Muscle of back (tissue), 13 donors: ENCODE measurements around the gene RHCE. TPM values are rescaled to one million over a fixed set of nuclear protein-coding genes. Genes with fewer than 3 reads are reported as not detected.
"Not testable (repeated sequence)": the region's sequence is repeated elsewhere in the genome, so short reads cannot be mapped to it uniquely, and the experiment has no call there.

Source experiments
- DNase-seq, 3 donors: peaks; one replicate each; pipeline versions ENCODE4 v3.0.0 to v3.0.0-alpha.2; 2013
- long read RNA-seq, 9 donors: transcript quantifications; one replicate each; lab custom pipeline, GENCODE V29; 2026
- polyA plus RNA-seq, 10 donors: library from polyadenylated mRNA; unstranded; fragments of 120-200 nt; gene quantifications; one replicate each; pipeline ENCODE4 v1.2.1, GENCODE V29; 2013; ENCODE audit not compliant: insufficient read length in 10 of 10

Gene RHCE
- 1 to 10 TPM in 7 of 10 donors, under 1 TPM in 3; 0.47 to 3.1 (median 1.3) TPM for polyA plus RNA-seq
- long read RNA-seq, donor 1, partial matches to known transcripts = 0 of 1 reads
- long read RNA-seq, donor 1, other reads (novel, unspliced or antisense) = 0 of 1 reads
- long read RNA-seq, donor 2 = 0 reads
- long read RNA-seq, donor 3 = 0 reads
- long read RNA-seq, donor 4 = 0 reads
- long read RNA-seq, donor 5 = 0 reads
- long read RNA-seq, donor 6 = 0 reads
- long read RNA-seq, donor 7 = 0 reads
- long read RNA-seq, donor 8 = 0 reads
- long read RNA-seq, donor 9 = 0 reads

DNA sequence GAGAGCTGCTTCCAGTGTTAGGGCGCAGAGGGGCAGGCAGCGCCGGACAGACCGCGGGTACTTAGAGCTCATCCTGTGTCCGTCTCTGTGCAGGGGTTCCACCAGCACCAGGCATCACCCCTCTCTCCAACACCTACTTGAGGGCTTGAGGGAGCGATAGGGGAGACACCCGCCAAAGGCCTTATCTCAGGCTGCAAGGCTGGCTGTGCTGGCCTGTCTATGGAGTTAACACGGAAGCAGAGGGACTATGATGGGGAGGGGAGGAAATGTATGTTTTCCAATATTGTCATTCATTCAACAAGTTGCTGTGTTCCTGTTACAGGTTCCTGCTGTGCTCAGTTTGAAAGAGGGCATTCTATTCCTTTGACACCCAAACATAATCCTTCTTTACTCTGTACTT is at the start of gene RHCE:
Gene RHCE, minus strand, starts transcription at position 111 of the 400 bp plus-strand sequence. Its CDS starts 39 bp downstream, at position 72.
- DNase-seq = not testable (repeated sequence)

GRCh38 chr1:25469177-25469576 is 48.6 kb upstream of the RHCE start:
- no peak for DNase-seq

- no peak for DNase-seq
Observed at GRCh38 chr1:25468033-25468432, 47.4 kb upstream of the RHCE start.

DNA sequence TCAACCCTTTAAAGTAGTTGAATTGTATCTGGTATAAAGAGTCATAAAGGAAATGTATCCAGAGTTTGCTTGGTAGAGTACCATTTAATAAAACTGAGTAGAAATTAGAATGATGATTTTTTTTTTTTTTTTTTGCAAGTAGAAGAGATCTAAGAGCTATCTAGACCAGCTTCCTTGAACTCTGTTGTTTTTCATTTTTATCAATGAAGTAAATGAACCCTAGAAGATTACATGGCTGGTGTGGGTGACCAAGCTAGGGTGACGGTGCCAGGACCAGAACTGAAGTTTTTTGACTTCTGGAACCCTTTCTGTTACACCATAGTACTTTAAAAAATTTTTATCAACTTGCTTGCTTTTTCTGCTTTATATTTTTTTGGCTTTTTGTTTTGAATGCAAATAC is 47.0 kb upstream of the RHCE start:
- no peak for DNase-seq

DNA sequence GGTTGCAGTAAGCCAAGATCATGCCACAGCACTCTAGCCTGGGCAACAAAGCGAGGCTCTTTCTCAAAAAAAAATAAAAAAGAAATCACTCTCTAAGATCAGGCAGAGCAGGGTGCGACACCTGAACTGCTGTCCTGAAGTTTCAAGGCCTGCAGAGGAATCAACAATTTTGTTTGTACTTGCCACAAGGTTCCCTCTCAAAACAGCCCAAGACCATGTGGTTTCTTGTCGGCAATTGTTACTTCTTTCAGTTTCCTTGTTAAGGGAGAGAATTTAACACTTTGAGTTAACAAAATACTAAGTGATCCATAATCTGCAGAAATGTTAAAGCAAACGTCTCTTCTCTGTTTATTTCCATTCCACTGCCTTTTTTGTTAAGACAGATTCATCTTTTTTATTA is 46.6 kb upstream of the RHCE start:
- DNase-seq = no peak

DNA sequence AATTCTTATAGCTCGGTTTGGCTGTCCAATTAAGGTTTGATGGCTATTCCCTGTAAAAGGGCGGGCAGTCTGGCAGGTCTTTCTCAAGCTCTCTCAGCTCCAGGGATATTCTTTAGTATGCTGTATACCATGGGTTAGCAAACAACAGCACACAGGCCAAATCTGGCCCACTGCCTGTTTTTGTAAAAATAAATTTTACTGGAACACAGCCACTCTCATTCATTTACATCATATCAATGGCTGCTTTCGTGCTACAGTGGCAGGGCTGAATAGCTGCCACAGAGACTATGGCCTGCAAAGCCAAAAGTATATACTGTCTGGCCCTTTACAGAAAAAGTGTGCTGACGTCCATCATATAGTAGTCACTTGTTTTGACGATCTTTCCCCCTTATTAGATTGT is 42.1 kb upstream of the RHCE start:
- no peak for DNase-seq

DNA sequence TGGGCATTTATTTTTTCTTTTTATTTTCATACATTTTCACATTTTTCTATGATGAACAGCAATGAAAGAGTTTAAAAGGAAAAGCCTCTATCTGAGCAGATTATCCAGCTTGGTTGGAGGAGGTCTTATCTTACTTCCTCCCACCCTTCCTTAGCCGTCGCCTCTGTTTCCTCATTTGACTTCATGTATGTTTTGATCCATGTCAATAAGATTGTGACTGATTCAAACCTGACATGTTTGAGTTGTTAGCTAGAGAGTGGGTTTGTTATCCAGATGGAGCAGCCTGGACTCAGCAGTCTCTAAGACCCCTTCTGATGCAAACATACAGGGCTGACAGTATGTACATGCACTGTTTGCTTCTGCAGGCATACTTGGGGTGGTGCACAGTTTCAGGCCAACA is 41.2 kb upstream of the RHCE start:
- no peak for DNase-seq

GRCh38 chr1:25460816-25461215 is 40.2 kb upstream of the RHCE start:
- DNase-seq = not testable (repeated sequence)

DNA sequence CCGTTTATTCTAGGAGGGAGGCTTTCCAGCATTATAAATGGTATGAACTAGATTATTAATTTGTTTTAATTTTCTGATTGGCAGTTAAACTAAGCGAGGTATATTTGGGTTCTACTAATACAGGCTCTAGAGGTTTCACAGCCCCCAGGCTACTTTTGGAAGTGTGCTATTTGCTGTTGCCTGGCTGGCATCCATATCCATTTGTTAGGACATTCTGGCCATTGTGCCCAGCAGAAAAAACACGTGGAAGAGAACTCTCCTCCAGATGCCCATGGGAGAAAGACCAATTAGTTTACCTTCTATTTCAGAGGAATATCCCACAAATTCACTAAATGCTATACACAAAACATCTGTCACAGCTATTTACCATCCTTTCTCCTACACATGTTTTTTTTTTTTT is 39.4 kb upstream of the RHCE start:
- DNase-seq = no peak

GRCh38 chr1:25458541-25459298 is 38.1 kb upstream of the RHCE start:
- DNase-seq = peak in 1 of 3 donors; percentile 7

DNA sequence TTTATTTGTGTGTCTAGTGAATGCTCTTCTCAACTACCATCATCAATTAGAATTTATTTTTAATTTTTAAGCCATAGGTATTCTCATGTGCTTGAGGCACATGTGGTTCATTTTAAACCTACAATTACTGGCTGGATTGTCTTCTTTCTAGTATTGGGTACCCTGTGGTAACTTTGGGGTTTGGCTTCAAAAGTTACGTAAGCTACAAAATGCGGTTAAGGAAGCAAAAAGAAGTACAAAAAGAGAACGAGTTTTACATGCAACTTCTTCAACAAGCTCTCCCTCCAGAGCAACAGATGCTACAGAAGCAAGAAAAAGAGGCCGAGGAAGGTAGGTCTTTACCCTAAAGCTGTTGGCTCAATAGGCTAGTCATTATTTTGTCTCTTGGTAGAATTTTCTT is 35.9 kb upstream of the RHCE start:
- no peak for DNase-seq

DNA sequence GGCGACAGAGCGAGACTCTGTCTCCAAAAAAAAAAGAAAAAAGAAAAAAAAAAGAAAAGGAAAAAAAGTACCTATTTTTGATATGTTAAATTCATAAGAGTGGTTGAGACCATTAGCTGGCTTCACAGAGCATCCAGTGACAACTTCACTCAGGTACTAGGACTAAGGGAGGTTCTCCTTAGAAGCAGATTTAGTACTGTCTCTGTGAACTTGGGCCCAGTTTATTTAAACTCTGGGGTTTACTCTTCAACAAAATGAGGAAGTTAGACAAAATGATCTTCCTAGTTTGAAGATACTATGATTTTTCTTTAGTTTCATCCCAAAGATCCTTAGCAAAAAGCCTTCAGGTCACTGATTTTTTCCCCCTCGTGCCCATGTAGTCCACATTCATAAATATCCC is 31.3 kb upstream of the RHCE start:
- DNase-seq = no peak

DNA sequence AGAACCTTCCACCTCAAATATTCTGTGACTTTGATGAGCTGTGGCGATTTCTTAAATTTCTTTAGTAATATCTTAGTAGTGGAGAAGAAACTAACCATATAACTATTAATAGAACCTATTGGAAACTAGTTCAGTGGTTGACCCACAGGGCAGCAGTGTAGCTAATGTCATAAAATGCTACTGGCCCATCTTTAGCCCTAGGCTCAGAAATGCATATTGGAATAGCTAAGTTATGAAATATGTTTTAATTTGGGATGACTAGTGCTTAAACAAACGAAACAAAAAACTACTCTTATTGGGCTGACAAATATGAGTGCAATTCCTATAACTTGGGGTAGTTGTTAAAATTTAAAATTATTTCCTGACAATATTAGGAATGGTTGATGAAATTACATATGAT is 30.3 kb upstream of the RHCE start:
- DNase-seq = no peak

DNA sequence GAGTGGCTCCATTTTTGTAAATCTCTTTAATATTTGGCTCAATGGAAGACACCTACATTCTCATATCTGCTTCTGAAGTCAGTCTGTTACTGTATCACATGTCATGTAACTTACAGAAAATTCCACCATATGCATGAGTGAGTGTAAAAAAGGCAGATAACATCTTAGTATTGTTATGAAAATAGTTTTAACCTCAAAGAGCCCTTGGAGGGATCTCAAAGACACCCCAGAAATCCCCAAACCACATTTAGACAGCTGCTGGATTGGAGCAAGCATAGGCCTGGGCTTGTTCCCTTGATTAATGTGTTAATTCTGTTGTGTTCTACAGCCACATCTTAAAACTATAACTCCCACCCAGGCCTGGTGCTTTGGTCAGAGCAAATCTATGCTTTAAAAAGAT is 26.9 kb upstream of the RHCE start:
- no peak for DNase-seq

DNA sequence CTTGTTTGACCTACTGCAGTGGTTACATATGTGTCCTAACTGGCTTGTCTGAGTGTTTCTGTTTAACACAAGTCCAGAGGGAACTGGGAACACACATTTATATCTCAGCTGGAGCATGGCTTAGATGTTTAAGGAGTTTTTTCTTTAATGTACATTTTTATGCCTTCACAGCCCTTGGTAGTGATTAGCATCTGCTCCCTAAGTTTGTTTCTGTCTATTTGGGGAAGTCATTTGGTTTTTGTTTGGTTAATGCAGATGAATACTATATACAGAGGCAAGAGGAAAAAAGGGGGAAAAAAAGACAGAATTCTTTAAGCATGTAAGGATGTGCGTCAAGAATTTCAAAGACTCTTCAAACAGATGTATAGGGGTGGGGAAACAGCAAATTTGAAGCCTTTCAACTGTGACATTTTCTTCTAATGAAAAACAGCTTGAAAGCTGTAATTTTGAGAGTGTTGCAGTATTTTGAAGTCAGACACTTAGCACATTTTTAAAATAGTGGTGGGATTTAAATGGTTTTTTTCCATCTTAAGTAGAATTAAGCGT is 25.4 kb upstream of the RHCE start:
- DNase-seq = no peak

DNA sequence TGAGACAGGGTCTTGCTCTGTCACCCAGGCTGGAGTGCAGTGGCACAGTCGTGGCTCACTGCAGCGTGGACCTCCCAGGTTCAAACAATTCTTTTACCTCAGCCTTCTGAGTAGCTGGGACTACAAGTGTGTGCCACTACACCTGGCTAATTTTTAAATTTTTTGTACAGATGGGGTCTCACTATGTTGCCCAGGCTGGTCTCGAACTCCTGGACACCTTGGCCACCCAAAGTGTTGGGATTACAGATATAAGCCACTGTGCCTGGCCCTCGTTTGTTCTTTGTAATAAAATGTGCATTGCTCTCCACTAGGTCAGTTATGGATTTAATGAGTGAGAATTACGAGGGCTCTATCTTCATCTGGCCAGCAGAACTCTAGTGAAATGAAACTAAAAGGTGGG is 24.0 kb upstream of the RHCE start:
- not testable (repeated sequence) for DNase-seq

DNA sequence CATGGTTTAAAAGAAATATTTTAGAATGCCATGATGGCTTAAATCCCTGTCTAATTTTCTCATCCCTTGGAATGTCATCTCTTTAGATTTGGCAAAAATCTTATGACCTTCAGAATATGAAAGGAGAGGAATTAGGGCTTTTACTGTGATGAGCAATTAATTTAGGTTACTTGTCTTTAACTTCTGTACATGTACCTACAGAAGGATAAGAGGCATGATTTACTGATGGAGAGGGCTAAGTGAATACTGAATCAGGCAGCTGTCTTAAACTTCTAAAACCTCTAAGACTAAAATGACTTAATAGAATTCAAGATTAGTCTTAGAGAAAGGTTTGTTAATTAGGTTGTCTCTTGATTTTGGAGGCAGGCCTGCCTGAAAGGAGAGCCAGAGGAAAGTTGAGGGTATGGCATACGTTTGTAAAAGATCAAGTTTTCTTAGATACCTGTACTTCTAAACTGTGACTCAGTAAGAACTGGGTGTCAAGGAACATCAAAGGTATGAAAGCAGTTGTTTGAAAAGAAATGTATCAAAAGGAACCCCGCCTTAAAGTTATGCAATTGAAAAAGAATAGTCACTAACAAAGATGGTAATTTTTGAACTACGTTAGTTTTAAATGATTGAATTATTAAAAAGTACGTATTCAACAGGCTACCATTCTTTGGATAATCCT is 22.5 kb upstream of the RHCE start:
- DNase-seq = no peak

DNA sequence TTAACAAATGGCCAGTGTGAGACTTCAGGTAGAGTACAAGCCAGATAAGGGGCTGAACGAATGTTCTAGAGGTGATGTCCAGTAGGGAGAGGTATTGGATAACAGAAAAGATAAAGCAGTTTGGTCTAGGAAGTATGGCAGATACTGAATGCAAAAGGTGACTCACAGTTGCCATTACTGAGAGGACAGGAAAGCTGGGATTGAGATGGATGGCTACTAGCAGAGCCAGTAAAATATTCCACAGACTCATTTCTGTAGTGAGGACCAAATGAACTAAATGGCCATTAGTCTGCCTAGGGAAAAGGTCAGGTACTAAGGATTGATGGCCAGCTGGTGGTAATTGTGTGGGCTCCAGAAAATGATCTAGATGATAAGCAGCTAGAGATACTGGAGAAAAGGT is 21.6 kb upstream of the RHCE start:
- DNase-seq = no peak

DNA sequence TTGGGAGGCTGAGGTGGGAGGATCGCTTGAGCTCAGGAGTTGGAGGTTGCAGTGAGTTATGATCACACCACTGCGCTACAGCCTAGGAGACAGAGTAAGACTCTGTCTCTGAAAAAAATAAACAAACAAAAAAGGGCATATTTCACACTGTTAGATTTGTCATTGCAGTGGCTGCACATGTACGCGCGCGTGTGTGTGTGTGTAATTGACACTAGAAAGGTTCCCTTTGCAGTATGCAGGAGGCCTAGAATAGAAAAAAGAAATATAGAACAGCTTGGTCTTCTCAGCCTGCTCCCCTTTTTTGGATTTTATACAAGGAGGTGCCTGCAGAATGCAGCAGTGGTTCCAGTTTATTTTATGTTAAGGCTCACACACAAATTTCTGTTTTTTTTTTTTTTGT is 18.7 kb upstream of the RHCE start:
- DNase-seq = no peak

- DNase-seq = no peak
Observed at GRCh38 chr1:25437672-25438071, 17.0 kb upstream of the RHCE start.

- DNase-seq = no peak
Observed at GRCh38 chr1:25435397-25436108, 14.9 kb upstream of the RHCE start.
